GM13977 (cell line): ENCODE measurements around the gene CNTNAP2.
A peak's percentile ranks its signal among the peaks of the same experiment; 100 is the strongest.
"Not testable (repeated sequence)": the region's sequence is repeated elsewhere in the genome, so short reads cannot be mapped to it uniquely, and the experiment has no call there.

ENCODE experiments used
- DNase-seq: peaks from one replicate; pipeline ENCODE4 v3.0.0; 2012; ENCODE audit warnings: low spot score
- CTCF ChIP-seq: IDR thresholded peaks from 2 replicates; pipeline ENCODE4 v1.5.1; 2012; ENCODE audit warnings: mild to moderate bottlenecking, control low read depth; ENCODE audit not compliant: insufficient read depth; ENCODE audit errors: extremely low read depth, missing control alignments
- in situ Hi-C: fragments of 300-500 bp; cut with MboI; formaldehyde crosslinking; loops from one replicate; pipeline ENCODE4 v1.12.0; 2022; ENCODE audit warnings: low sequenced_read_pairs, low pct_unique_long_range_greater_than_20kb, mixed read lengths, inconsistent platforms; ENCODE audit not compliant: unreplicated experiment

Gene CNTNAP2

GRCh38 chr7:148403466-148403993 lies 2286.9 kb downstream of the CNTNAP2 start:
- in situ Hi-C loops = no loop called here
- TF ChIP-seq CTCF = no peak
- DNase-seq = no peak

DNA sequence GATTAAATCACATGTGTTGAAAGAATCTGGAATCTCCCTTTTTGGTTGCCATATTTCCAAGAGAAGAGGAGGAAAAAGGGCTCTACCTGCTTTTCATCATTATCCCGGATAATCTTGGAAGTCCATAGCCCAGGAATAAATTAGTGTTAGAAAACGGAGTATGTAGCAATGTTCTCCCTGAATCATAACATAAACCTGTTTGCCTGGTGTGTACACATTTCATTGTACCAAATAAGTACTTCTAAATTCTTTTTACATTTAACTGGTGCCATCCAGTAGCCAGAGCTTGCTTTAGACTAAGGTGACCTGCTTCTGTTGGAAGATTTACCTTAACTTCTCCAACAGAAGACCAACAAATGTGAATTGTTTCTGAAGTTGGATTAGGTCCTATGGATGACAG lies 2291.7 kb downstream of the CNTNAP2 start:
- in situ Hi-C loops = no loop called here
- DNase-seq = no peak
- TF ChIP-seq CTCF = no peak

- DNase-seq = no peak
- in situ Hi-C loops = no loop called here
- TF ChIP-seq CTCF = no peak
Observed at GRCh38 chr7:148410905-148411304, 2294.3 kb downstream of the CNTNAP2 start.

- TF ChIP-seq CTCF = no peak
- in situ Hi-C loops = no loop called here
Observed at GRCh38 chr7:148412691-148413090, 2296.1 kb downstream of the CNTNAP2 start.

GRCh38 chr7:148419856-148420832 lies 2303.5 kb downstream of the CNTNAP2 start:
- in situ Hi-C loops = no loop called here
- DNase-seq = peak; percentile 35
- no peak for TF ChIP-seq CTCF

More at GRCh38 chr7:148412691-148413090, 2296.1 kb downstream of the CNTNAP2 start:
- no peak for DNase-seq

GRCh38 chr7:148422030-148422429 lies 2305.4 kb downstream of the CNTNAP2 start:
- in situ Hi-C loops = no loop called here
- no peak for DNase-seq
- TF ChIP-seq CTCF = no peak

DNA sequence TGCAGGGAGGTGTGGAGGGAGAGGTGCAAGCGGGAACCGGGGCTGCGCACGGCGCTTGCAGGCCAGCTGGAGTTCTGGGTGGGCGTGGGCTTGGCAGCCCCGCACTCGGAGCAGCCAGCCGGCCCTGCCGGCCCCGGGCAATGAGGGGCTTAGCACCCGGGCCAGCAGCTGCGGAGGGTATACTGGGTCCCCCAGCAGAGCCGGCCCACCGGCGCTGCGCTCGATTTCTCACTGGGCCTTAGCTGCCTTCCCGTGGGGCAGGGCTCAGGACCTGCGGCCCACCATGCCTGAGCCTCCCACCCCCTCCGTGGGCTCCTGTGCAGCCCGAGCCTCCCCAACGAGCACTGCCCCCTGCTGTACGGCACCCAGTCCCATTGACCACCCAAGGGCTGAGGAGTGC lies 2309.8 kb downstream of the CNTNAP2 start:
- DNase-seq, in situ Hi-C loops: not testable (repeated sequence)

DNA sequence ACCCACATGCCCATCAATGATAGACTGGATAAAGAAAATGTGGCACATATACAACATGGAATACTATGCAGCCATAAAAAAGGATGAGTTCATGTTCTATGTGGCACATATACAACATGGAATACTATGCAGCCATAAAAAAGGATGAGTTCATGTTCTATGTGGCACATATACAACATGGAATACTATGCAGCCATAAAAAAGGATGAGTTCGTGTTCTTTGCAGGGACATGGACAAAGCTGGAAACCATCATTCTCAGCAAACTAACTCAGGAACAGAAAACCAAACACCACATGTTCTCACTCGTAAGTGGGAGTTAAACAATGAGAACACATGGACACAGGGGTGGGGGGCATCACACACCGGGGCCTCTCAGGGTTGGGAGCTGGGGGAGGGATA lies 2314.1 kb downstream of the CNTNAP2 start:
- in situ Hi-C loops, DNase-seq: not testable (repeated sequence)
